A549 (cell line): Measurements from ENCODE around the gene GUCA2B. TPM values are rescaled to one million over a fixed set of nuclear protein-coding genes. Genes with fewer than 3 reads are reported as not detected.

Experiments
- ATAC-seq, 2 experiments: fragments of 200-7000 bp in 1 of 2; fragments of >200 bp in 1 of 2; cut with Nextera tagmentation in 1 of 2; cut with Tn5 transposase in 1 of 2; 3 replicates each; pipeline versions ENCODE4 v1.8.0 to v1.9.1; 2018 to 2020; ENCODE audit warnings: mild to moderate bottlenecking in 1 of 2, moderate library complexity in 1 of 2
- CTCF ChIA-PET: fragments of 300-600 bp; sonication (Branson Sonifier 250); formaldehyde crosslinking; extraction: SDS; loops from one replicate; lab custom pipeline; 2021; ENCODE audit warnings: antibody characterized with exemption, inconsistent platforms; lab: Yijun Ruan, JAX
- POLR2A ChIA-PET: fragments of 350-600 bp; formaldehyde crosslinking; extraction: SDS; loops from one replicate; lab custom pipeline; 2021; ENCODE audit warnings: antibody characterized with exemption, inconsistent platforms; lab: Yijun Ruan, JAX
- DNase-seq, 2 experiments: peaks; one replicate each; pipeline versions ENCODE4 v3.0.0 to v3.0.0-alpha.2; 2011 to 2016; ENCODE audit warnings: low read depth in 1 of 2, low spot score in 1 of 2
- FAIRE-seq: peaks from 2 replicates; lab custom pipeline; 2011; peaks lifted over from hg19 to GRCh38; lab: Jason Lieb, UNC
- H3K27ac ChIP-seq, 2 experiments: fragments of >200 bp; sonication (Bioruptor Twin); formaldehyde crosslinking; 3 replicates each; pipeline ENCODE4 v1.5.1; 2016 to 2017
- H3K4me1 ChIP-seq: fragments of >200 bp; sonication (Bioruptor Twin); formaldehyde crosslinking; 3 replicates; pipeline ENCODE4 v1.6.1; 2016
- H3K4me2 ChIP-seq: fragments of >200 bp; sonication (Bioruptor Twin); formaldehyde crosslinking; 3 replicates; pipeline ENCODE4 v1.6.1; 2016
- H3K4me3 ChIP-seq: fragments of >200 bp; sonication (Bioruptor Twin); formaldehyde crosslinking; 3 replicates; pipeline ENCODE4 v1.5.1; 2016
- H3K9me3 ChIP-seq: fragments of >200 bp; sonication (Bioruptor Twin); formaldehyde crosslinking; 3 replicates; pipeline ENCODE4 v1.6.1; 2016
- CBX2 ChIP-seq: fragments of 200-600 bp; sonication (generic); IDR thresholded peaks from 2 replicates; pipeline ENCODE4 v1.6.1; 2016; ENCODE audit warnings: low read depth, mild to moderate bottlenecking, borderline replicate concordance
- CBX8 ChIP-seq: fragments of 200-600 bp; sonication (generic); IDR thresholded peaks from 2 replicates; pipeline ENCODE4 v1.6.1; 2016
- CHD2 ChIP-seq: fragments of 150-350 bp; IDR thresholded peaks from 2 replicates; pipeline ENCODE4 v1.6.1; 2014; ENCODE audit warnings: low read length; ENCODE audit not compliant: partially characterized antibody
- CHD4 ChIP-seq: fragments of 200-600 bp; sonication (generic); IDR thresholded peaks from 2 replicates; pipeline ENCODE4 v1.6.1; 2016; ENCODE audit warnings: antibody characterized with exemption, mild to moderate bottlenecking, borderline replicate concordance
- EHF ChIP-seq: fragments of 250-450 bp; sonication (Bioruptor Pico); IDR thresholded peaks from 2 replicates; pipeline ENCODE4 v1.5.0; 2020; ENCODE audit warnings: mild to moderate bottlenecking
- EHMT2 ChIP-seq: fragments of 200-600 bp; sonication (generic); IDR thresholded peaks from 2 replicates; pipeline ENCODE4 v1.6.1; 2016; ENCODE audit warnings: antibody characterized with exemption, low read depth, mild to moderate bottlenecking, moderate library complexity
- EP300 ChIP-seq, 2 experiments: fragments of >200 bp; sonication (Bioruptor Twin); formaldehyde crosslinking; IDR thresholded peaks; 2 replicates in 1 of 2; 3 replicates in 1 of 2; pipeline ENCODE4 v1.6.1; 2016 to 2017
- ESRRA ChIP-seq: fragments of 150-350 bp; IDR thresholded peaks from 2 replicates; pipeline ENCODE4 v1.6.1; 2014; ENCODE audit warnings: mild to moderate bottlenecking, low read length, borderline replicate concordance
- FOSB ChIP-seq: fragments of 250-450 bp; sonication (Bioruptor Pico); IDR thresholded peaks from 2 replicates; pipeline ENCODE4 v1.5.0; 2020; ENCODE audit warnings: mild to moderate bottlenecking, moderate library complexity
- HOXB13 ChIP-seq: fragments of 250-450 bp; sonication (Bioruptor Pico); IDR thresholded peaks from 2 replicates; pipeline ENCODE4 v1.5.0; 2020; ENCODE audit warnings: low read depth, mild to moderate bottlenecking, moderate library complexity
- HOXB5 ChIP-seq: fragments of 250-450 bp; sonication (Bioruptor Pico); IDR thresholded peaks from 2 replicates; pipeline ENCODE4 v1.5.0; 2020; ENCODE audit warnings: mild to moderate bottlenecking, moderate library complexity
- JUN ChIP-seq, 2 experiments: fragments of >200 bp; sonication (Bioruptor Twin); formaldehyde crosslinking; IDR thresholded peaks; 2 replicates in 1 of 2; 3 replicates in 1 of 2; pipeline ENCODE4 v1.6.1; 2016 to 2017
- JUNB ChIP-seq: fragments of >200 bp; sonication (Bioruptor Twin); formaldehyde crosslinking; IDR thresholded peaks from 2 replicates; pipeline ENCODE4 v1.6.1; 2016
- KDM1A ChIP-seq: fragments of 200-600 bp; sonication (generic); IDR thresholded peaks from 2 replicates; pipeline ENCODE4 v1.6.1; 2016; ENCODE audit warnings: low read depth, mild to moderate bottlenecking
- MAZ ChIP-seq: fragments of 150-350 bp; IDR thresholded peaks from 2 replicates; pipeline ENCODE4 v1.6.1; 2014; ENCODE audit warnings: antibody characterized with exemption, low read depth, low read length, borderline replicate concordance
- MYC ChIP-seq: IDR thresholded peaks from 2 replicates; pipeline ENCODE4 v1.6.1; 2012; ENCODE audit warnings: mild to moderate bottlenecking, inconsistent platforms, low read length, improper control_type of control experiment, borderline replicate concordance
- NPAS2 ChIP-seq: fragments of 250-450 bp; sonication (Bioruptor Pico); IDR thresholded peaks from 2 replicates; pipeline ENCODE4 v1.8.0; 2022; ENCODE audit warnings: mild to moderate bottlenecking, moderate library complexity, borderline replicate concordance
- NR3C1 ChIP-seq: fragments of >200 bp; sonication (Bioruptor Twin); formaldehyde crosslinking; IDR thresholded peaks from 3 replicates; pipeline ENCODE4 v1.6.1; 2017
- POLR2AphosphoS2 ChIP-seq: conservative IDR thresholded peaks from 2 replicates; pipeline ENCODE4 v1.6.1; 2012; ENCODE audit warnings: low read length, improper control_type of control experiment, inconsistent platforms
- SMC3 ChIP-seq: fragments of >200 bp; sonication (Bioruptor Twin); formaldehyde crosslinking; IDR thresholded peaks from 3 replicates; pipeline ENCODE4 v1.6.1; 2018; ENCODE audit warnings: inconsistent platforms
- SREBF2 ChIP-seq: fragments of 450-650 bp; IDR thresholded peaks from 2 replicates; pipeline ENCODE4 v1.6.1; 2014; ENCODE audit warnings: mild to moderate bottlenecking, moderate library complexity
- TFCP2L1 ChIP-seq: fragments of 250-450 bp; sonication (Bioruptor Pico); IDR thresholded peaks from 2 replicates; pipeline ENCODE4 v1.5.0; 2021; ENCODE audit warnings: mild to moderate bottlenecking
- TP53 ChIP-seq: fragments of 250-450 bp; sonication (Bioruptor Pico); IDR thresholded peaks from 2 replicates; pipeline ENCODE4 v1.5.0; 2021; ENCODE audit warnings: mild to moderate bottlenecking, moderate library complexity
- ZC3H11A ChIP-seq: fragments of 450-650 bp; IDR thresholded peaks from 2 replicates; pipeline ENCODE4 v1.6.1; 2014; ENCODE audit warnings: antibody characterized with exemption, mild to moderate bottlenecking
- ZFP36 ChIP-seq: fragments of 450-650 bp; IDR thresholded peaks from 2 replicates; pipeline ENCODE4 v1.6.1; 2014; ENCODE audit warnings: borderline replicate concordance; ENCODE audit not compliant: partially characterized antibody
- ZNF302 ChIP-seq: fragments of 250-450 bp; sonication (Bioruptor Pico); IDR thresholded peaks from 2 replicates; pipeline ENCODE4 v1.9.0; 2021; ENCODE audit warnings: inconsistent platforms, mild to moderate bottlenecking, moderate library complexity
- ZSCAN20 ChIP-seq: fragments of 250-450 bp; sonication (Bioruptor Pico); IDR thresholded peaks from 2 replicates; pipeline ENCODE4 v1.8.0; 2022; ENCODE audit warnings: mild to moderate bottlenecking, moderate library complexity
- WGBS: methylation state at CpG from one replicate; pipeline ENCODE4 v1.1.6; 2017; ENCODE audit errors: missing lambda C conversion rate; 5-methylcytosine and 5-hydroxymethylcytosine counted together
- polyA plus RNA-seq, 4 experiments: library from polyadenylated mRNA; depleted of rRNA in 3 of 4; stranded (reverse); fragments of >200 nt; fragmentation: RNase III in 1 of 4; extraction: RNeasy Plus Mini Kit Qiagen cat#74134 plus additional on column Dnase treatment in 1 of 4; gene quantifications; 2 replicates in 3 of 4; 3 replicates in 1 of 4; pipeline ENCODE4 v1.2.3, GENCODE V29; 2011 to 2017
- TF ChIP-seq, protein P1 (sequence below): fragments of >200 bp; sonication (Bioruptor Twin); formaldehyde crosslinking; IDR thresholded peaks from 2 replicates; pipeline ENCODE4 v1.6.1; 2016
- TF ChIP-seq, protein P2 (sequence below): fragments of >200 bp; sonication (Bioruptor Twin); formaldehyde crosslinking; IDR thresholded peaks from 3 replicates; pipeline ENCODE4 v1.5.1; 2016

The GUCA2B gene
- polyA plus RNA-seq, 2 of the 4 experiments (the other 2 are of a cell fraction), result 0.17 TPM; not detected in 1

DNA sequence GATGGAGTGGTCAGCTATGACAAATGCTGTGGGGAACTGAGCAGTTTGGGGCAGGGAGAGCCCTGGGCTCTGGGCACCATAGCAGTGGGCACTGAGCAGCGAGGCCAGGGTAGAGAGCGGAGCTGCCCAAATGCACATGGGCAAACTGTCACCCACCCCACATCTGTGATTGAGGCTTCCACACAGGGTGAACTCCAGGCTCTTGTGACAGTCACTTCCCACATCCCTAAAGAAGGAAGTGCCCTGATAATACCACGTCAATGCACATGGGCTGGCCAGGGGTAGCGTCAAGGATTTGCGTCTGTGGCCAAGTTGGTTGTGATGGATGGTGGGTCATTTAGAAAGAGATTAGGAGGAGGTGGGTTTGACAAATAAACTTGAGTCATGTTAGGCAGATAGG is 2.6 kb upstream of the GUCA2B start:
- no peak for TF ChIP-seq NPAS2
- no peak for TF ChIP-seq KDM1A
- TF ChIP-seq EP300 (IDR thresholded peaks at IDR 0.05), result no peak
- no peak for TF ChIP-seq FOSB
- no peak for TF ChIP-seq POLR2AphosphoS2
- TF ChIP-seq MYC, result no peak
- no peak for TF ChIP-seq EHMT2
- no peak for TF ChIP-seq ESRRA
- TF ChIP-seq TFCP2L1 (CRISPR knock-in tag), result no peak
- no peak for TF ChIP-seq CHD4
- no peak for TF ChIP-seq ZC3H11A
- no peak for TF ChIP-seq NR3C1
- TF ChIP-seq JUN (IDR thresholded peaks at IDR 0.05), result no peak
- TF ChIP-seq TP53 (CRISPR knock-in tag), result no peak
- TF ChIP-seq JUNB, result no peak
- TF ChIP-seq SMC3, result no peak
- no peak for TF ChIP-seq HOXB13 (CRISPR knock-in tag)
- TF ChIP-seq, protein P1, sequence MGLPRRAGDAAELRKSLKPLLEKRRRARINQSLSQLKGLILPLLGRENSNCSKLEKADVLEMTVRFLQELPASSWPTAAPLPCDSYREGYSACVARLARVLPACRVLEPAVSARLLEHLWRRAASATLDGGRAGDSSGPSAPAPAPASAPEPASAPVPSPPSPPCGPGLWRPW, result no peak
- no peak for TF ChIP-seq ZFP36
- TF ChIP-seq CBX8, result no peak
- H3K27ac ChIP-seq, result no peak overlapping the region
- peaks cover 7% of the 10 kb centered on the region; the same call in 1 of the 3 replicates for H3K4me1 ChIP-seq
- WGBS, result 87% methylated on average over 5 of the region's 5 CpGs
- POLR2A ChIA-PET, result no interaction called here
- H3K9me3 ChIP-seq, result no peaks in the 10 kb centered on the region
- CTCF ChIA-PET, result interaction anchor here (1.0 to 7.4 kb wide), 3 partner anchors 10 to 23 kb away, joined by 3 to 46 read pairs (median 4); no protein-coding TSS in a partner anchor
- FAIRE-seq (no peak), ATAC-seq (no peak), DNase-seq (no peak)
- no peak overlapping the region for H3K4me2 ChIP-seq
- no peak overlapping the region for H3K4me3 ChIP-seq

DNA sequence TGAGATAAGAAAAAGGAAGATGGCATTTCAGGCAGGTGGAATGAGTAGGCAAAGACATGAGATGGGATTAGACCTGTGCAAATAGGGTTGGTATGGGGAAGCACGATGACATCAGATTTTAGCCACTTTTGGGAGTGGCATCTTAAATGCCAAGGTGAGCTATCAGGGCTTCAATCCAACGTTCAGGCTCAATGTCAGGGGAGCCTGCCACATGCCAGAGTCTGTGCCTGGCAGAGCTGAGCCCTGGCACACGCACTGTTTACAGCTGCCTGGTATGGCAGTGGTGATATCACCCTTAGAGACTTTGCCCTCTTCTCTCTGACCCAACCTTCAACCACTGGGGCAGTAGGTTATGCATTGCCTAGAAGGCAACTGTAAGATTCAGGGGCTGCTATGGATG is 1.1 kb upstream of the GUCA2B start:
- no peaks in the 10 kb centered on the region for H3K9me3 ChIP-seq
- FAIRE-seq, result no peak
- H3K4me2 ChIP-seq, result no peak overlapping the region
- ChIA-PET POLR2A (no interaction called here), CTCF (interaction anchor here (0.9 to 7.4 kb wide), 3 partner anchors 9 to 594 kb away, joined by 3 to 46 read pairs (median 4); no protein-coding TSS in a partner anchor)
- WGBS, result 6% methylated on average over 1 of the region's 3 CpGs
- TF ChIP-seq FOSB (no peak), TP53 (CRISPR knock-in tag) (no peak), EHF (CRISPR knock-in tag) (no peak)
- TF ChIP-seq, protein P2, sequence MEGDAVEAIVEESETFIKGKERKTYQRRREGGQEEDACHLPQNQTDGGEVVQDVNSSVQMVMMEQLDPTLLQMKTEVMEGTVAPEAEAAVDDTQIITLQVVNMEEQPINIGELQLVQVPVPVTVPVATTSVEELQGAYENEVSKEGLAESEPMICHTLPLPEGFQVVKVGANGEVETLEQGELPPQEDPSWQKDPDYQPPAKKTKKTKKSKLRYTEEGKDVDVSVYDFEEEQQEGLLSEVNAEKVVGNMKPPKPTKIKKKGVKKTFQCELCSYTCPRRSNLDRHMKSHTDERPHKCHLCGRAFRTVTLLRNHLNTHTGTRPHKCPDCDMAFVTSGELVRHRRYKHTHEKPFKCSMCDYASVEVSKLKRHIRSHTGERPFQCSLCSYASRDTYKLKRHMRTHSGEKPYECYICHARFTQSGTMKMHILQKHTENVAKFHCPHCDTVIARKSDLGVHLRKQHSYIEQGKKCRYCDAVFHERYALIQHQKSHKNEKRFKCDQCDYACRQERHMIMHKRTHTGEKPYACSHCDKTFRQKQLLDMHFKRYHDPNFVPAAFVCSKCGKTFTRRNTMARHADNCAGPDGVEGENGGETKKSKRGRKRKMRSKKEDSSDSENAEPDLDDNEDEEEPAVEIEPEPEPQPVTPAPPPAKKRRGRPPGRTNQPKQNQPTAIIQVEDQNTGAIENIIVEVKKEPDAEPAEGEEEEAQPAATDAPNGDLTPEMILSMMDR, result no peak
- peaks cover 7% of the 10 kb centered on the region; the same call in 1 of the 3 replicates for H3K4me1 ChIP-seq
- ATAC-seq, result peak in 1 of 2 experiments; percentile 51; a peak in 3 of 6 replicates
- peak in 1 of 2 experiments; percentile 34 for DNase-seq
- no peak overlapping the region for H3K27ac ChIP-seq
- no peak overlapping the region for H3K4me3 ChIP-seq

DNA sequence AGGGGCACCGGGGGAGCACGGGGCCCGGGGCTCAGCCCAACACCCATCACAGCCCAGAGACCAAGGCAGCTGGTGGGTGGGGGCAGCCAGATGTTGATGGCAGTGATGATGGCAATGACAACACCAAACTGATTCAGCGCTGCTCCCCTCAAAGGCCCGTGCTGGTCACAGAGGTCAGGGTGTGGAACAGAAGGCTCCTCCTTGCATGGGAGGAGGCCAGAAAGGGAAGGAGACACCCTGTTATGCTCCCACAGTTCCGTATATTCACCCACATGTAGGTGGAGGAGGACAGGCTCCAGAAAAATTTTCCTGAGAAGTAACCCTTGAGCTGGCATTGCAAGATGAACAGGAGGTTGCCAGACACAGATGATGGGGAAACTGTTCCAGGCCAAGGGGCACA is 414 bp downstream of the GUCA2B start:
- FAIRE-seq, result no peak
- H3K4me2 ChIP-seq, result no peak overlapping the region
- no peak overlapping the region for H3K27ac ChIP-seq
- 38% methylated on average over 1 of the region's 6 CpGs for WGBS
- POLR2A ChIA-PET, result interaction anchor here (0.6 kb wide), 1 partner anchor 874 kb away, joined by 3 read pairs; no protein-coding TSS in a partner anchor
- DNase-seq, result no peak
- H3K4me1 ChIP-seq, result peaks cover 7% of the 10 kb centered on the region; the same call in 1 of the 3 replicates
- no peak for ATAC-seq
- no peaks in the 10 kb centered on the region for H3K9me3 ChIP-seq
- TF ChIP-seq HOXB5 (no peak), ZSCAN20 (CRISPR knock-in tag) (no peak), CHD2 (no peak), CBX2 (no peak), EP300 (IDR thresholded peaks at IDR 0.05) (no peak), CHD4 (no peak), ZNF302 (no peak), SREBF2 (no peak), MAZ (no peak), CBX8 (no peak), JUN (IDR thresholded peaks at IDR 0.05) (no peak), NPAS2 (no peak), ZC3H11A (no peak), SMC3 (no peak), KDM1A (no peak)
- H3K4me3 ChIP-seq, result no peak overlapping the region
- CTCF ChIA-PET, result interaction anchor here (7.4 kb wide), 1 partner anchor 20 kb away, joined by 46 read pairs; no protein-coding TSS in a partner anchor
